AG08395 (cell line): ENCODE results near the gene SMG6.
"Not testable (repeated sequence)": the region's sequence is repeated elsewhere in the genome, so short reads cannot be mapped to it uniquely, and the experiment has no call there.

Experiments
- DNase-seq: peaks from one replicate; pipeline ENCODE4 v3.0.0; 2012; ENCODE audit warnings: mixed read lengths, low spot score

Gene SMG6

GRCh38 chr17:2178798-2179501, 124.6 kb downstream of the SMG6 start:
- no peak for DNase-seq

DNA sequence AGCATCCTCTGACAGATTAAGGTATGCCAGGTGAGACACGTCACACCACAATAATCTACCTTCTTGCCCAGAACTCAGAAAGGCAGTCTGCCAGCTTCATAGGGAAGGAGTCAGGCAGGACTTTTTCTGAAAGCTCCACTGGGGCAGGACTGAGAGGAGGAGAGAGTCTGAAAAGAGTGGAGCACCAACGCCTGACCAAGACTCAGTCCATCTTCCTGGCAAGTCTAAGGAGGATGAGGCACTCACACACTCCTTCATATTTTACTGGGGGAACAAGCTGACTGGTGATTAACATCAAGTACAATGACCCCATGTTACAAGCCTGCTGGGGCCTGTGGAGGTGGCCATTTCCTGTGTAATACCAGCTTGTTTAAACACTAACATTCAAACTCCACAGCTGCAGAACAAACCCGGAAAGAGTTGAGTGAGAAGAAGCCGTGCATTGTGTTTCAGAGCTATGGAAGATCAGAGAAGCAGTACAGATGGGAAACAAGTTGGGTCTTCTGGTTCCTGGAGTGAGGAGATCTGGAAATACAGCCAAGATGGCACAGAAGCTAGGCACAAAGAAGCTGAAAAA, 126.3 kb downstream of the SMG6 start:
- no peak for DNase-seq

- DNase-seq: no peak
Observed at GRCh38 chr17:2176499-2177169, 127.0 kb downstream of the SMG6 start.

- DNase-seq: peak; percentile 19
Observed at GRCh38 chr17:2175294-2175628, 128.3 kb downstream of the SMG6 start.

DNA sequence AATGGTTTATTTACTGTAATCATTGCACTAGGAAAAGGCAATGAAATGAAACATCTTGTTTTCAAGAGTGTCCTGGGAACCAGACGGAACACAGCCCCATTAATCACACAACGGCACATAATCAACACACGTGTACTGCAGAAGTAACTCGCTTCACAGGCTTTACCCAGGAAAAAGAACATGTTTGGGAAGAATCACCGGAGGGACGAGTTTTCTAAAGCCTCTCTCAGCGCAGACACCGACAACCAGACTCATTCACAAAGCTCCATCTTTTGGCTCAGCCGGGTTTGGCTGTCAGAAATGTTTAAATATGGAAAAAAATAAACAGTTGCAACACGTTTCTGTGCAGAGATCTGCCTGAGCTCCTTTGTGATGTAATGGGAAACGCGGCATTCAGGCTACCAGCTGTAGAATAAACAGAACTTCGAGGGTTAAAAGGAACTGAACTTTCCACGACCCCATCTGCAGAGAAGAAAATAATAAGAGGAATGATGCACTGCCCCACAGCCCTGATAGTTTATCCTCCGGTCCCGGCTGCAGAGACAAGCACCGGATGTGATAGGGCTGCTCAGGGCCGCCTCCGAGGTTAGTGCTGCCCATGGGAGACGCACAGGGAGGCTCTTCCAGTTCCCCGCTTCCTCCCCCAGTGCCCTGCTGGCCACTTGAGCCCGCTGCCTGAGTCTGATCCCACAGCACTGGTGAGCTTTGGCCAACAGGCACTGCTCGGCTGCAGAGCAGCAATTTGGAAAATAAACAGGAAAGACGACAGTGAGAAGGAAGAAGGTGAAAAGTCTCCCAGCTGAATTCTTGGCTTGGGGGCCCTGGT, 128.9 kb downstream of the SMG6 start:
- peak; percentile 62 for DNase-seq

DNA sequence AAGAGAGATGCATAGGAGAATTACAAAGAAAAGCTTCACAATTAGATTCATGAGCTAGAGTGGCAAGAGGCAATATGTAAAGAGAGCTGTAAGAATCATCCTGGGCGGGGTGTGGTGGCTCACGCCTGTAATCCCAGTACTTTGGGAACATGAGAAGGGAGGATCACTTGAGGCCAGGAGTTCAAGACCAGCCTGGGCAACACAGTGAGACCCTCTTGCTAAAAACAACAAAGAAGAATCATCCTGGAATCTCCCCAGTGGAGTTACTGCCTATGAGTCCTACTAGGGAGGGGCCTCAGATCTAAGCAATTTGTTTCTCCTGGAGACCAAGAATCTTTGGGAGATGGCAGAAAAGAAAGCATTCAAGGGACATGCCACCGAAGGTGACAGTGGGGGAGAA, 129.6 kb downstream of the SMG6 start:
- no peak for DNase-seq

- DNase-seq: peak; percentile 36
Observed at GRCh38 chr17:2172999-2173398, 130.6 kb downstream of the SMG6 start.

GRCh38 chr17:2172077-2172851, 131.3 kb downstream of the SMG6 start:
- DNase-seq: peak; percentile 81

DNA sequence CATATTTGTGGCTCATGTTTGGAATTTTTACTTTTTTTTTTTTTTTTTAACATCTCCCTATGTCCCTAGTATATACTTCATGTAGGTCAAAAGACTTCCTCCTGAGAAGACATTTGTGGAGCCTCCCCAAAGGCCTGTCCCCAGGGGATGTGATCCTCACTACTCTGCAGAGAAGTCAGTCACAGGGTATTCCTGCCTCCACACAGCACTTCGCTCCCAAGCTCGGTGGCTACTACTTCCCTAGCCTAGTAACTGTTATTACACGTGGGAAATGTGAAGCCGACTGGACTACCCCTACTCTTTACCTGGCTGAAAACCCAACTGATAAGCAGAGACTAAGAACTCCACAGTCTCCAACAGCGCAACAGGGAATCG, 131.9 kb downstream of the SMG6 start:
- DNase-seq: no peak

DNA sequence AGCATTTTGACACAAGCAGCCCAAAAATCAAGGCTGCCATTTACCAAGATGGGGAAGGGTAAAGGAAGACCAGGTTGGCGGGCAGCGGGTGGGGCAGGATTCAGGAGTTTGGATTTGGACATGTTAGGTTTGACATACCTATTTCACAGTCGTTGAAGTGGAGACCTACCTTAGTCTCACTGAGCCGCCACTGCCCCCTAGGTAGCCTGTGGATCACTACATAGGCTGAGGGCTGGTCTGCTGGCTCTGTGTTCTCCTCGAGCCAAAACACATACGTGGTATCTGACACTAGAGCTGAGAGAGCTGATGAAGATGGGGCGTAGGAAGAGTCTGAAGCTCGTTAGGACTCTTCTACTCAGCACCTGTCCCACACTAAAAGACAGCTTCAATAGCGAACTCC, 133.6 kb downstream of the SMG6 start:
- no peak for DNase-seq

DNA sequence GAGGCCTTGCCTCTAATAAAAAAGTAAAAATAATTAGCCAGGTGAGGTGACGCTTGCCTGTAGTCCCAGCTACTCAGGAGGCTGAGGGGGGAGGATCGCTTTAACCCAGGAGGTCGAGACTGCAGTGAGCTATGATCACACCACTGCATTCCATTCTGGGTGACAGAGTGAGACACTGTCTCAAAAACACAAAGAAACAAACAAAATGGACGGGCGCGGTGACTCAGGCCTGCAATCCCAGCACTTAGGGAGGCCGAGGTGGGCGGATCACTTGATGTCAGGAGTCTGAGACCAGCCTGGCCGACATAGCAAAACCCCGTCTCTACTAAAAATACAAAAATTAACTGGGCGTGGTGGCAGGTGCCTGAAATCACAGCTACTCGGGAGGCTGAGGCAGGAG, 137.9 kb downstream of the SMG6 start:
- not testable (repeated sequence) for DNase-seq

- no peak for DNase-seq
Observed at GRCh38 chr17:2158396-2158780, 145.2 kb downstream of the SMG6 start.

DNA sequence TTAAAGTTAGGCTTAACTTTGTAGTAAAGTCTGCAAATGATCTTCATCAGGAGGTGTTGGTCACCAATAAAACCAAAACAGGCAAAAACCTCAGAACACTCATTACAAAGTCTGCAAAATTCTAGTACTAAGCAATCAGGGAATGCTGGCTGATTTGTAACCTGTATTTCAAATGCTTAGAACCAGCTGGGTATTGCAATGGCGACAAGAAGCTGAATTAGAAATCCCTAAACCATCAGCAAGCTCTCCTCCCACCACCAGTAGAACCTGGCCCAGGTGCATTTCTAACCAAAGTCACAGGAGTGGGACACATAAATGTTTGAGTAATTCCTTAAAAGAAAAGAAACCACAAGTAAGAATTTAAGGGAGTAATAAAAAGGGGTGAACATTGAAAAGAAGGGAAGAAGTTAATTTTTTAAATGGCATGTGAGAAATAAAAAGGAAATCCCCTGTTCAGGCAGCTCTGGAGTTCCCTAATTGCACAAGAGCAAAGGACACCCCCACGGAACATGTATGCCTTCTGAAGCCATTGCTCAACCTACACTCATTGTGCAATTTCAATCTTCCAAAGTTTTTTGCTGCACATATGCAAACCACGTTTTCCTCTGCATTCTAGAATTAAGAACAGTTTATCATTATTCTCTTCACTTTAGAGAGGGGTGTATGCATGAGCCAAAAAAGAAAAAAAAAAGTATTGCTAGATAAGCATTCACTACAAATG, 145.8 kb downstream of the SMG6 start:
- DNase-seq: peak; percentile 61

DNA sequence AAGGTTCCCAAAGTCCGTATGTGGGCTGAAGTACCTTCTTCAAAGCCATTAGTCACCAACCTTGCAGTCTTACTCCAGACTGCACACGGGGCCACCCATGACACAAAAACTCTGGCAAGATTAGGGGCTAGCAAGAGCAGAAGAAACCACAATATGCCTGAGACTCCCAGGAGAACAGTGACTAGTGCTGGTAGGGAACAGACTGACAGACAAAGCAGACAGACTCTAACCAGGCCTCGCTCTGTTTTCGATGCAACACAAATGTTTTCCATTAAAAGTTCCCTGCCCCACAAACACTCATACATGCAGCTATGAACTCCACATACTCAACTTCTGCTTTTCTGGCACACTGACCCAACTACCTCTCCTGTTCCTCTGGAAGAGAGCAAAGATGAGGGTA, 146.5 kb downstream of the SMG6 start:
- DNase-seq: peak; percentile 86

DNA sequence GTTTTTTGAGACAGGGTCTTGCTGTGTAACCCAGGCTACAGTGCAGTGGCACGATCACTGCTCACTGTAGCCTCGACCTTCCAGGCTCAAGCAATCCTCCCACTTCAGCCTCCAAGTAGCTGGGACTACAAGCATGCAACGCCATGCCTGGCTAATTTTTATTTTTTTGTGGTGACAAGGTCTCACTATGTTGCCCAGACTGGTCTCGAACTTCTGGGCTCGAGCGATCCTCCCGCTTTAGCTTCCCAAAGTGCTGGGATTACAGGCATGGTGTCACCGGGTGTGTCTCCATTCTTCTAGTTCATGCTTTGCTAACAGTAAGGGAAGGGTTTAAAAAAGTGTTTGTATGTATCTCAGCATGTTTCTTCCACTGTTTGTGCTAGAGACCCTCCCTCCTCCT, 146.9 kb downstream of the SMG6 start:
- no peak for DNase-seq

DNA sequence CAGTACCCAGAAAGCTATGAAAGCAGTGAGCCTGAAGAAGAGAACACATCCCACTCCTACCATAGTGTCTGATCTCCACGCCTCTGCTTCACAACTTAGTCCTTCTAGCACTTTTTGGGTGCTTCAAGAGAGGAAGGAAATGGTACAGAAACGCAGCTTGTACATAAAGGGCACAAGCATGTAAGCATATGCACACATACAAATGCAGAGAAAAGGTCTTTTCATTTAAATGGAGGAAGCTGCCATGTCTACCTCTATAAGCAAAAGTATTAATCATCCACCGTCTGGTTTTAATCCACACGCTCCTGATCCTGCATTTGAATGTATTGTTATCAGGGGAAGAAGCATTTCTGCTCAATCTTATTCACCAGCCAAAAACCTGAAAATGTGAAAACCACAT, 148.0 kb downstream of the SMG6 start:
- no peak for DNase-seq

- no peak for DNase-seq
Observed at GRCh38 chr17:2151358-2152033, 152.1 kb downstream of the SMG6 start.

DNA sequence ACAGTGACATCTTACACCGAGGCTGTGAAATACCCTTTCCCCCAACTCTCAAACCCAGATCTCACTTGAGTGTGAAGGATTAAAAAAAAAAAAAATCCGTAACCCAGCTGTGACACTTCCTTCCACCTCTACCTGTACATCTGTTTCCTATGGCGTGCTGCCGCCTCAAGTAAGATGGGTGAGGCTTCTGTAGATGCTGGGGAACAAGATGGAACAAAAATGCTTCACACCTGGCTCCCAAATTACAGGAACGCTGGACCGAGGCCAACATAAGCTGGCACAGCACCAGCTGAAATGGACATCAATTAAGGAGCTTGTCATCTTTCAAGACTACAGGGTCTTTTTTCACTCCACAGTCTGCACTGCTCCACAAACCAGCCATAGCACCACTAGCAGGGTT, 152.8 kb downstream of the SMG6 start:
- no peak for DNase-seq

DNA sequence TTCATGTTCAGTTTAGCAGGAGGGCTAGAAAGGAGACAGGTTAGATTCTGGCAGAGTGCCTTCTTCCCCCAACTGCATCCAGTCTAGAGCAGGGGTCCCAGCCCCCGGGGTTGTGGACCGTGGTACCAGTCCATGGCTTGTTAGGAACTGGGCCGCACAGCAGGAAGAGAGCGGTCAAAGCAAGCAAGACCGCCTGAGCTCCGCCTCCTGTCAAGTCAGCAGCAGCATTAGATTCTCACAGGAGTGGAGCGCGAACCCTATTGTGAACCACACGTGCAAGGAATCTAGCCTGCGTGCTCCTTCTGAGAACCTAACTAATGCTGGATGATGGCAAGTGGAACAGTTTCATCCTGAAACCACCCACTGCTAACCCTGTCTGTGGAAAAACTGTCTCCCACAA, 153.7 kb downstream of the SMG6 start:
- DNase-seq: no peak

DNA sequence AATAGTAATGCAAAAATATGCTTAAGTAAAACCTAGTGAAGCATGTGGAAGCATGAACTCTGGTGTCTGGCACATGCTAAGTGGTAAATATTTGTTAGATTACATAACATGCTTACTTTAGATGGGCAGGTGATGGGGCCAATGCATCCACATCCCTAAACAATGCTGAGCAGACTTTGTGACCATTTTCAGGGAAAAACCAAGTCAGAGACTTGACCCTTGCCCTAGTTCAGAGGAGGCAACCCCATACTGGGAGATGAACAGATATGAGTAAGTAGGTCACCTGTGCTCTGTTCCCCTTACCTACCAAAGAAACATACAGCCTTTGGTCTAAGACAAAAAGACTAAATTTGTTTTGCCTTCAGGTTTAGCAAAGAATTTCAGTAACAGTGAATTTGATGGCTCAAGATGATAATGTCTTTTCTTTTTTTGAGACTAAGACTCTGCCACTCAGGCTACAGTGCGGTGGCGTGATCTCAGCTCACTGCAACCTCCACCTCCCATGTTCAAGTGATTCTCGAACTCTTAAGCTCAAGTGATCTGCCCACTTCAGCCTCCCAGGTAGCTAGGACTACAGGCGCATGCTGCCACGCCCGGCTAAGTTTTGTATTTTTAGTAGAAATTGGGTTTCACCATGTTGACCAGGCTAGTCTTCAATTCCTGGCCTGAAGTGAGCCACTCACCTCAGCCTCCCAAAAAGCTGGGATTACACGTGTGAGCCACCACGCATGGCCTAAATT, 157.3 kb downstream of the SMG6 start:
- DNase-seq: no peak
